IMR-90 (cell line): ENCODE data around the gene COL5A1. TPM values are rescaled to one million over a fixed set of nuclear protein-coding genes. Genes with fewer than 3 reads are reported as not detected.

Experiments used
- ATAC-seq: fragments of 200-7000 bp; cut with Tn5 transposase; 2 replicates; pipeline ENCODE4 v1.9.1; 2020; ENCODE audit warnings: low read depth, mild to moderate bottlenecking, moderate library complexity
- BruUV-seq: library from RNA; stranded (reverse); fragments of 400-500 nt; replicated peaks from 2 replicates; lab custom pipeline; 2021; lab: Mats Ljungman, UMichigan
- CTCF ChIA-PET: fragments of 300-600 bp; formaldehyde crosslinking; extraction: SDS; loops from one replicate; lab custom pipeline; 2021; ENCODE audit warnings: antibody characterized with exemption; lab: Yijun Ruan, JAX
- POLR2A ChIA-PET: fragments of 300-600 bp; sonication (Branson Sonifier 250); formaldehyde crosslinking; loops from one replicate; lab custom pipeline; 2022; ENCODE audit warnings: antibody characterized with exemption; ENCODE audit not compliant: unreplicated experiment; lab: Charles Lee
- DNase-seq: peaks from one replicate; pipeline ENCODE4 v3.0.0; 2013
- H2AFZ ChIP-seq: replicated peaks from 2 replicates; pipeline ENCODE3; 2013; ENCODE audit warnings: low read length, mild to moderate bottlenecking; ENCODE audit not compliant: poor library complexity
- H2AK5ac ChIP-seq: 2 replicates; pipeline ENCODE4 v1.6.1; 2013; ENCODE audit warnings: low read depth, low read length, inconsistent platforms
- H2AK9ac ChIP-seq: replicated peaks from 2 replicates; pipeline ENCODE3; 2013; ENCODE audit warnings: mild to moderate bottlenecking, low read depth, low read length, moderate library complexity; ENCODE audit not compliant: poor library complexity
- H2BK120ac ChIP-seq: 2 replicates; pipeline ENCODE4 v1.6.1; 2013; ENCODE audit warnings: low read depth, low read length, inconsistent platforms
- H2BK15ac ChIP-seq: 3 replicates; pipeline ENCODE4 v1.6.1; 2013; ENCODE audit warnings: low read depth, low read length, inconsistent platforms
- H2BK20ac ChIP-seq: 2 replicates; pipeline ENCODE4 v1.6.1; 2013; ENCODE audit warnings: low read depth, mild to moderate bottlenecking, inconsistent platforms, low read length, moderate library complexity
- H2BK5ac ChIP-seq: 2 replicates; pipeline ENCODE4 v1.6.1; 2013; ENCODE audit warnings: mild to moderate bottlenecking, low read depth, low read length, inconsistent platforms; ENCODE audit not compliant: poor library complexity, severe bottlenecking
- H3K14ac ChIP-seq: replicated peaks from 2 replicates; pipeline ENCODE4 v1.6.1; 2013; ENCODE audit warnings: low read depth, low read length, inconsistent platforms
- H3K18ac ChIP-seq: 2 replicates; pipeline ENCODE4 v1.6.1; 2013; ENCODE audit warnings: low read depth, low read length, control low read depth
- H3K23ac ChIP-seq: 2 replicates; pipeline ENCODE4 v1.6.1; 2013; ENCODE audit warnings: low read depth, low read length, inconsistent platforms
- H3K27ac ChIP-seq: 2 replicates; pipeline ENCODE4 v1.5.1; 2013; ENCODE audit warnings: mild to moderate bottlenecking, control low read depth, low read length; ENCODE audit not compliant: insufficient read depth
- H3K27me3 ChIP-seq: 2 replicates; pipeline ENCODE4 v1.6.1; 2013; ENCODE audit warnings: low read length; ENCODE audit not compliant: control insufficient read depth, insufficient read depth
- H3K36me3 ChIP-seq: 2 replicates; pipeline ENCODE4 v1.6.1; 2013; ENCODE audit warnings: low read length, mixed read lengths; ENCODE audit not compliant: control insufficient read depth, insufficient read depth
- H3K4ac ChIP-seq: 2 replicates; pipeline ENCODE4 v1.6.1; 2013; ENCODE audit warnings: low read depth, low read length, inconsistent platforms
- H3K4me1 ChIP-seq: 2 replicates; pipeline ENCODE4 v1.6.1; 2013; ENCODE audit warnings: low read length, mixed read lengths; ENCODE audit not compliant: control insufficient read depth, insufficient read depth
- H3K4me2 ChIP-seq: 2 replicates; pipeline ENCODE4 v1.6.1; 2013; ENCODE audit warnings: low read depth, mild to moderate bottlenecking, control low read depth, low read length, moderate library complexity
- H3K4me3 ChIP-seq: 2 replicates; pipeline ENCODE4 v1.5.1; 2013; ENCODE audit warnings: low read depth, mild to moderate bottlenecking, control low read depth, low read length, moderate library complexity; ENCODE audit not compliant: insufficient read depth
- H3K56ac ChIP-seq: 2 replicates; pipeline ENCODE4 v1.6.1; 2013; ENCODE audit warnings: low read length, inconsistent platforms; ENCODE audit not compliant: insufficient read depth; ENCODE audit errors: extremely low read depth
- H3K79me1 ChIP-seq, 2 experiments: 2 replicates each; pipeline ENCODE4 v1.6.1; 2013; ENCODE audit warnings: low read length in 2 of 2, inconsistent platforms in 1 of 2, low read depth in 1 of 2
- H3K9ac ChIP-seq: 2 replicates; pipeline ENCODE4 v1.6.1; 2013; ENCODE audit warnings: low read depth, low read length, control low read depth
- H3K9me1 ChIP-seq: 2 replicates; pipeline ENCODE4 v1.6.1; 2013; ENCODE audit warnings: low read length, inconsistent platforms; ENCODE audit not compliant: insufficient read depth
- H3K9me3 ChIP-seq: 2 replicates; pipeline ENCODE4 v1.6.1; 2013; ENCODE audit warnings: low read length; ENCODE audit not compliant: control insufficient read depth, insufficient read depth
- H4K20me1 ChIP-seq: 2 replicates; pipeline ENCODE4 v1.6.1; 2013; ENCODE audit warnings: low read length, inconsistent platforms; ENCODE audit not compliant: insufficient read depth
- H4K5ac ChIP-seq: 2 replicates; pipeline ENCODE4 v1.6.1; 2013; ENCODE audit warnings: mild to moderate bottlenecking, low read depth, low read length, control low read depth
- H4K8ac ChIP-seq, 2 experiments: 2 replicates each; pipeline ENCODE4 v1.6.1; 2013; ENCODE audit warnings: low read depth in 2 of 2, low read length in 2 of 2, control low read depth in 1 of 2, inconsistent platforms in 1 of 2
- H4K91ac ChIP-seq: 2 replicates; pipeline ENCODE4 v1.6.1; 2013; ENCODE audit warnings: low read depth, low read length, inconsistent platforms; ENCODE audit not compliant: insufficient read depth
- CHD1 ChIP-seq: IDR thresholded peaks from 2 replicates; pipeline ENCODE4 v1.6.1; 2012; ENCODE audit warnings: low read depth, low read length, improper control_type of control experiment
- RCOR1 ChIP-seq: IDR thresholded peaks from 2 replicates; pipeline ENCODE4 v1.6.1; 2012; ENCODE audit warnings: mild to moderate bottlenecking, low read length, improper control_type of control experiment; ENCODE audit not compliant: insufficient replicate concordance
- WGBS, 2 experiments: methylation state at CpG; one replicate each; pipeline versions ENCODE4 v1.1.5 to v1.1.7; 2013; ENCODE audit warnings: missing lambda C conversion rate in 2 of 2; ENCODE audit not compliant: insufficient read length in 1 of 2; ENCODE audit errors: extremely low coverage in 2 of 2; 5-methylcytosine and 5-hydroxymethylcytosine counted together
- dilution Hi-C: fragments of 300-500 bp; cut with HindIII; formaldehyde crosslinking; loops from one replicate; pipeline ENCODE4 v1.14.3; 2018; ENCODE audit warnings: low sequenced_read_pairs; ENCODE audit not compliant: unreplicated experiment
- in situ Hi-C: fragments of 300-500 bp; cut with MboI; formaldehyde crosslinking; loops from 3 replicates; pipeline ENCODE4 v1.14.3; 2019; ENCODE audit warnings: low sequenced_read_pairs, inconsistent platforms, mixed read lengths
- intact Hi-C: fragments of 100-400 bp; cut with micrococcal nuclease; formaldehyde crosslinking; loops from 2 replicates; pipeline ENCODE4 v1.10.0; 2022
- polyA plus RNA-seq, 3 experiments: library from polyadenylated mRNA; depleted of rRNA; stranded (reverse); fragments of >200 nt; gene quantifications; 2 replicates each; pipeline ENCODE4 v1.2.3, GENCODE V29; 2012; ENCODE audit warnings: low replicate concordance in 1 of 3
- total RNA-seq: library from RNA; depleted of rRNA; stranded (reverse); fragments of >200 nt; gene quantifications from 2 replicates; pipeline ENCODE4 v1.2.3, GENCODE V29; 2012
- TF ChIP-seq, protein P1 (sequence below): fragments of 150-350 bp; IDR thresholded peaks from 2 replicates; pipeline ENCODE4 v1.6.1; 2017; ENCODE audit warnings: mild to moderate bottlenecking, antibody characterized with exemption, low read length, low read depth

COL5A1 gene
- total and polyA plus RNA-seq, 2 of the 4 experiments (the other 2 are of a cell fraction) = 19.2 to 173 TPM

GRCh38 chr9:134880484-134881312 is 239.1 kb downstream of the COL5A1 start, which contains the start of gene FCN2 (continued):
- no peak for TF ChIP-seq CHD1

DNA sequence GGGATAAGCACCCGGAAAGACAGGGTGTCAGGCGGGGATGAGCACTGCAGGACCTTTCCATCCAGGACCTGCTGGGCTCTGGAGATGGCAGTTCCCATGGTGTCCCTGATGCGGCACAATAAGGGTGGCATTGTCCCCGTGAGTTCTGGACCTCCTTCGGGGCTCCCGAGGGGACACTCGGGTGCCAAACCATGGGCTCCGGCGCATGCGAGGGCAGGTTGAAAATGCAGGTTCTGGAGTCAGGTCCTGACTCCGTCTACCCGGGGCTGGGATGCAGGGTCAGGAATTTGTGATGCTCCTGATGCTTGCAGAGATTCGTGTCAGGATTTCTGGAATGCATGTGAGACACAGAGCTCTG is 239.7 kb downstream of the COL5A1 start:
- Histone ChIP-seq H3K56ac (no peak overlapping the region), H2AK5ac (no peak overlapping the region), H3K18ac (no peak overlapping the region), H3K9me1 (no peaks in the 10 kb centered on the region), H4K8ac (no peak overlapping the region), H4K20me1 (no peaks in the 10 kb centered on the region), H3K9ac (no peak overlapping the region), H3K27ac (no peak overlapping the region), H3K79me1 (no peaks in the 10 kb centered on the region), H3K36me3 (no peaks in the 10 kb centered on the region), H3K27me3 (peaks cover 44% of the 10 kb centered on the region), H2BK20ac (no peak overlapping the region), H3K4ac (no peak overlapping the region), H3K14ac (no peak overlapping the region), H4K91ac (no peak overlapping the region), H2BK120ac (no peak overlapping the region), H2AK9ac (no peak overlapping the region), H2AFZ (no peak overlapping the region), H3K9me3 (no peaks in the 10 kb centered on the region), H2BK15ac (no peak overlapping the region), H3K4me3 (no peak overlapping the region), H2BK5ac (no peak overlapping the region), H3K4me2 (no peak overlapping the region), H4K5ac (no peak overlapping the region), H3K23ac (no peak overlapping the region), H3K4me1 (no peaks in the 10 kb centered on the region)
- dilution Hi-C loops (no loop called here), intact Hi-C loops (no loop called here), in situ Hi-C loops (no loop called here)
- TF ChIP-seq RCOR1 = no peak
- TF ChIP-seq, protein P1, sequence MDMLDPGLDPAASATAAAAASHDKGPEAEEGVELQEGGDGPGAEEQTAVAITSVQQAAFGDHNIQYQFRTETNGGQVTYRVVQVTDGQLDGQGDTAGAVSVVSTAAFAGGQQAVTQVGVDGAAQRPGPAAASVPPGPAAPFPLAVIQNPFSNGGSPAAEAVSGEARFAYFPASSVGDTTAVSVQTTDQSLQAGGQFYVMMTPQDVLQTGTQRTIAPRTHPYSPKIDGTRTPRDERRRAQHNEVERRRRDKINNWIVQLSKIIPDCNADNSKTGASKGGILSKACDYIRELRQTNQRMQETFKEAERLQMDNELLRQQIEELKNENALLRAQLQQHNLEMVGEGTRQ = no peak
- 82% methylated on average over 11 of the region's 13 CpGs; no CpG with 5 or more reads in 1 of the 2 experiments for WGBS, 2 experiments
- DNase-seq = no peak
- ChIA-PET POLR2A (no interaction called here), CTCF (no interaction called here)
- no TSS peak for BruUV-seq
- no peak for ATAC-seq
